ENCODE results near the gene ZNF608. TPM values are rescaled to one million over a fixed set of nuclear protein-coding genes. Genes with fewer than 3 reads are reported as not detected.

The ZNF608 gene
- polyA plus RNA-seq, 1 donor: 83.4 TPM

GRCh38 chr5:124738681-124739633 is 7.5 kb downstream of the ZNF608 start:
- no peak for DNase-seq

- no peak for DNase-seq
Observed at GRCh38 chr5:124737651-124738050, 8.8 kb downstream of the ZNF608 start.

- no peak for DNase-seq
Observed at GRCh38 chr5:124736805-124737188, 9.6 kb downstream of the ZNF608 start.

GRCh38 chr5:124736082-124736804 is 10.2 kb downstream of the ZNF608 start:
- DNase-seq: no peak

GRCh38 chr5:124735169-124735858 is 11.1 kb downstream of the ZNF608 start:
- peak; percentile 73 for DNase-seq

- DNase-seq: no peak
Observed at GRCh38 chr5:124734574-124735168, 11.8 kb downstream of the ZNF608 start.

- no peak for DNase-seq
Observed at GRCh38 chr5:124733329-124733650, 13.1 kb downstream of the ZNF608 start.

- no peak for DNase-seq
Observed at GRCh38 chr5:124732428-124733328, 13.8 kb downstream of the ZNF608 start.

- no peak for DNase-seq
Observed at GRCh38 chr5:124730381-124730780, 16.1 kb downstream of the ZNF608 start.

GRCh38 chr5:124729720-124730359 is 16.6 kb downstream of the ZNF608 start:
- no peak for DNase-seq

- no peak for DNase-seq
Observed at GRCh38 chr5:124728968-124729332, 17.5 kb downstream of the ZNF608 start.

- DNase-seq: no peak
Observed at GRCh38 chr5:124728331-124728967, 18.0 kb downstream of the ZNF608 start.

GRCh38 chr5:124726631-124727362 is 19.6 kb downstream of the ZNF608 start:
- no peak for DNase-seq

GRCh38 chr5:124725622-124726258 is 20.7 kb downstream of the ZNF608 start:
- DNase-seq: no peak

GRCh38 chr5:124725040-124725434 is 21.4 kb downstream of the ZNF608 start:
- no peak for DNase-seq

- no peak for DNase-seq
Observed at GRCh38 chr5:124724357-124725039, 21.9 kb downstream of the ZNF608 start.

- no peak for DNase-seq
Observed at GRCh38 chr5:124721229-124721735, 25.2 kb downstream of the ZNF608 start.

- DNase-seq: no peak
Observed at GRCh38 chr5:124720593-124720992, 25.8 kb downstream of the ZNF608 start.
